DMS79 (cell line): ENCODE data around the gene KIRREL3.

ENCODE experiments used
- DNase-seq: peaks from one replicate; lab custom pipeline; 2025; lab: John Stamatoyannopoulos, UW

The KIRREL3 gene

DNA sequence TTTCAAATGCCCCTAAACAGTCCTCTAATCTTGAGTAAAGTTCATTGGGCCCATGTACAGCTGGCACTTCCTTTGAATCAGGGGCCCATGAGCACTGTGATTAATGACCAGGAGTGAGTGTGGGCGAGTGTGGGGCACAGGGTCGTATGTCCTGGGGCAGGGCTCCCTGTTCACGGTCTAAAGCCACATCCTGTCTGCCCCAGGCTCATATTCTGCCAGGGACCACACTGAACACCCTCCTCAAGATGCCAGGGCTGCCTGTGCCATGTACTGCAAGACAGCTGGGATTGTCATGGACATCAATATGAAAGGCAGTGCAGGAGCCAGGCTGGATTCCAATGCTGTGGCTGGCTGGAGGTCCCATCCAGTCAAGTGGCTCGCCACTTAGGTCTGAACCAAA, 130.5 kb downstream of the KIRREL3 start:
- no peak for DNase-seq

DNA sequence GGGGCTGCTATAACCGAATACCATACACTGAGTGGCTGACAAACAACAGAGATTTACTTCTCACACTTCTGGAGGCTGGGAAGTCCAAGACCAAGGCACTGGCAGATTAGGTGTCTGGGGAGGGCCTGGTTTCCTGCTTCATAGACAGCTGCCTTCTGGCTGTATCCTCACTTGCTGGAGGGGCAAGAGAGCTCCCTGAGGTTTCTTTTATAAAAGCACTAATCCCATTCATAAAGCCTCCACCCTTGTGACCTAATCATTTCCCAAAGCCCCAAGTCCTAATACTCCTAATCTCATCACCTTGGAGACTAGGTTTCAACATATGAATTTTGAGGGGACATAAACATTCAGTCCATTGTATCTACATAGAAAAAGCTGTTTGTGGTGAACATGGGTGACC, 131.8 kb downstream of the KIRREL3 start:
- no peak for DNase-seq

DNA sequence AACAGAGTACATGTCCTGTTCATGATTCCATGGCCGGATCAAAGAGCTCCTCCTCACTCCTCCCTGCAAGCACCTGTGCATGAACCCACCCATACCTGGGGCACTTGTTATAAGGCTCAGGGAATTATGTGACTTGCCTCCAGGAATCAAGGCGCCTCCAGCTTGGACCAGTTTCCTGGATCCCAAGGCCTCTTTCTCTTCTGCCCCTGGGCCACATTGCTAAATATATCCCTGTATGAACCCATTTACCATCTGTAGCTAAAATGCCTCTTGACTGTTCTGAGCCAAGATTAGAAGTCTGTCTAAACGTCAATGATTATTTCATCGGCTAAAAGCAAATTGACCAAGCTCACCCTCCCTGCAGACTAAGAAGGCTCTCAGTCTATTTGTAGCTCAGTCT, 135.6 kb downstream of the KIRREL3 start:
- no peak for DNase-seq

DNA sequence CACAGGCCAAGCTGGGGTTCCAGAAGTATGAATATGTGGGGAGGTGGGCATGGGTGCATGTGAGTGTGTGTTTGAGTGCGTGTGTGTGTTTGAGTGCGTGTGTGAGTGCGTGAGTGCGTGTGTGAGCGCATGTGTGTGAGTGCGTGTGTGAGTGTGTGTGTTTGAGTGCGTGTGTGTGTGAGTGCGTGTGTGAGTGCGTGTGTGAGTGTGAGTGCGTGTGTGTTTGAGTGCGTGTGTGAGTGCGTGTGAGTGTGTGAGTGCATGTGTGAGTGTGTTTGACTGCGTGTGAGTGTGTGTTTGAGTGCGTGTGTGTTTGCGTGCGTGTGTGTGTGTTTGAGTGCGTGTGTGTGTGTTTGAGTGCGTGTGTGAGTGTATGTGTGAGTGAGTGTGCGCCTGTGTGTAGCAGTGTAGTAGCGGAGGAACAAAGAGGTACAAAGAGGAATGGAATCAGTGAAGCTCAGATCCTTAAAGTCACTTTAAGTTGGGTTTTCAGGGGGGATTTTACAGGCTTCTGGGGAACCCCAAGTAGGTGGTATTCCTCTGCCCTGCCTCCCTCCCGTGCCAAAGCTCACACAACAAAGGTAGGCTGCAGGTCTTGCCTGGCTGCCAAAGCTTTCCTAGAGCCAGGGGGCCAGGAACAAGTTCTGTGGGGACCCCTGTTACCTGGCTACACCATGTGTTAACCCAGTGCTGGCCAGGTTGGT, 137.1 kb downstream of the KIRREL3 start:
- DNase-seq = no peak

DNA sequence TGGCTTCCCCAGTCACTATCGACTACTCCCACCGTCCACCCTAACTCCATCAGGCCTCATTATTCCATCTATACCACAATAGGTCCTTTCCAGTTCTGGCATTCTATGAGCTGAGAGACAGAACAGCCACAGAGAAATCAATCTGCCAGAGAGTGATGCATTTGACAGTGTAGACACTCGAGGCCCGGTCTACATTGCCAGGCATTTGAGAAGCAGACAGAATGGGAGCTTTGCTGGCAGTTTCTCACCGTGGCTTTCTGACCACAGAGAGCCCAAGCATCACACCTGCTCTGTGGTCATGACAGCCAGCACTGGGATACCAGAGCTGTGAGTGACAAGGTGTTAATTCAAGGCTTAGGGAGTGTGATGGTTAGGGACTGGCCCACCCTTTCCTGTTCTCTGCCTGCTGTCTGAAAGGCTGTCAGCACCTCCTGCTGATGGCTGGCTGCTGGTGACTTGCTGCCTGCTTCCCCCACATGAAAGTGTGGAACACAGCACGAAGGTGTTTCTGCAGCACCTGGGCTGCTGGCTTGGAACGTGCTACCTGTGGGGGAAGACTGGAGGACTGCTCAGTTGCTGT, 137.8 kb downstream of the KIRREL3 start:
- DNase-seq = peak; percentile 42

DNA sequence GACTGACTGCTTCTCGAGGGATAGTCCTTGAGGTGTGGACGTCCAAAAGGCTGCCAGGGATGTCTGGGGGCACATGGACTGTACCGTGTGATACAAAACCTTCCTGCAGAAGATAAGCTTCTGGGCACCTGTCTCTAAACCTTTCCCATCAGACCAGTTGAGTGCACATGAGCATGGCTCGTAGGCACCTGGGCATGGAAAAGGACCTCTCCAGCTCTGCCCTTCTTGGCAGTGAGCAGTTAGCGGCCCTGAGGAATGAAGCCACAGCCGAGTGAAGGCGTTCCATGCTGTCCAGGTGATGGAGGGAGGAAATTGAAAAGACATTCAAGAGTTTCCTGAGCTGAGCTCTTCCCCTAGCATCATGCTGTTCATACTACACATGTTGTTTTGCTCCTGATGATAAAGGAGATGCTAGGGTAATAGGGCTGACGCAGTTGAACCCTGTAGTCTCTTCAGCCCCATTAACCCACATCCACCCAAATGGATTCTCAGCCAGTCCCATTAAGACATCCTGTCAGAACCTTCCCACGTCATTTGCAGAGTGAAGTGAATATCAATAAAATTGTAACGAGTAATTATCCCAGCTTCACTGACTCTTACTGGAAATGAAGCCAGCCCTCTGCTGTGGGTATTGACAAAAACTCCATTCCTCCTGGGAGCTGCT, 138.6 kb downstream of the KIRREL3 start:
- DNase-seq = peak; percentile 87

DNA sequence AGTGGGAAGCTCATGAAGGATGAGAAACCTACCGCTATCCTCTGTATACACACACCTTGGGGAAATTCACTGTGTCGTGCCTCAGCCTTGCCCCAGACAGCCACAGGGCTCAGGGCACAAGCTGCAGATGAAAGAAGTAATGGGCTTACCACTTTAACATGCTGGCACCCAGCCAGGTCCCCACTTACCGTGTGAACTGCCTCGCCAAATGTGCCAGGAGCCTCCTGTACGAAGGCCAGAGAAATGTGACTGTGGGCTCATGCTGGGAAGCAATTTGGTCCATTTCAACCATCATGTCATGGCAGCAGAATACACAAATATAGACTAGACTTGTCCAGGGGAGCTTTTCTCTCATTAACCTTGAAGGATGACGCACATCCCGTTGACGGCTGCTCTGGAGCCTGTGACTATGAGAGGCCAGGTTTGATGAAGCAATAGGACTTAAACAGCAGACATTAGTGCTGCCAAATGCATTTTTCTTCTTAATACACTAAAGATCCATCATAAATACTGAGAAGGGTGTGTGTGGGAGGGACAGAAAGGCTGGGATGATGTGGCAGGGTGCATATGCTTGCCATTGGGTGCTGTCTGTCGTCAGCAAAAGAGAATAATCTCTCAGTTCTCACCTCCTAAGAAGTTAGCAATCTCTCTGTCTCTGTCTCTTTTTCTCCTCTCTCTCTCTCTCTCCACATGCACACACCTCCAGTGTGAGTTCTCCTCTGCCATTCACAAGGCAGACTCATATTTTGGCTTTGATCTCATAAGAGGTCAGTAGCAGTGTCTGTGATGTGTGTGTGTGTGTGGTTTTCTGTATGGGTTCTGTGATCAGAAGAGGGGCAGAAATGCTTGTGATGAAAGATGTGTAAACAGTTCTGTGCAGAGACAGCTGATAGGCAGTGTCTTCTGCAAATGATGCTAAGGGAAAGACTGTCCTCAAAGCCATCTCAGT, 142.4 kb downstream of the KIRREL3 start:
- DNase-seq = peak; percentile 82

DNA sequence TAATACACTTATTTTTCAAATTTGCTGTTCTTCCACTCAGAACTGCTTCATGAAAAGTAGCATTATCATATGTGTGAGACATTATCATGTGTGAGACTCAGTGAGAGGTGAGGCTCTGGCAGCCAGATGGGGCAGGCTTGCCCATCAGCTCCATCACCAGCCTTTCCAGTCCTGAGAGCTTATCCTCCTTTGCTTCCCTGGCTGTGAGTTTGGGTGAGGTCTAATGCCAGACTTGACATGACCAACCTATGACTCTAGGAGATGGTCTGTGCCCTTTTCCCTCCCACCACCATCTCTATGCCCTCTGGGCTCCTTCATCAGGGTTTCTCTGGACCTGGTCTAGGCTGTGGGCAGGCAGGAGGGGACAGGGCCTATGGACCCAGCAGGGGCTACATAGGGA, 145.0 kb downstream of the KIRREL3 start:
- DNase-seq = no peak

DNA sequence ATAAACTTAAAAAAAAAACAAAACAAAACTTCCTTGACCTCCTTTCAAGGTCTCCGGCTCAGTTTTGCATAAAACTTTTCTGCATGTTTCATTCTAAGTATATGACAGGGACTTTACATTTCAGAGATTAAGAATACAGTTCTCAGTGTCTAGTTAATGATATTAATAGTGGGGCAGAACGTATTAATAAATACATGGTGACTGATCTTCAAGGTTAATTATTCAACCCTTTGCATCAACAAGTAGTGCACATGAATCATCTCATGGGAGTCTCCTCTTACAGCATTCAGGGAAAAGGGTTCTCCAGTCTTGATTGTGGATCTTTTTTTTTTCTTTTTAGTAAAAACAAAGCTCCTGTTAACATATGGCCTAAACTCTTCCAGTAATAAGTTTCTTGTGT, 146.8 kb downstream of the KIRREL3 start:
- no peak for DNase-seq

DNA sequence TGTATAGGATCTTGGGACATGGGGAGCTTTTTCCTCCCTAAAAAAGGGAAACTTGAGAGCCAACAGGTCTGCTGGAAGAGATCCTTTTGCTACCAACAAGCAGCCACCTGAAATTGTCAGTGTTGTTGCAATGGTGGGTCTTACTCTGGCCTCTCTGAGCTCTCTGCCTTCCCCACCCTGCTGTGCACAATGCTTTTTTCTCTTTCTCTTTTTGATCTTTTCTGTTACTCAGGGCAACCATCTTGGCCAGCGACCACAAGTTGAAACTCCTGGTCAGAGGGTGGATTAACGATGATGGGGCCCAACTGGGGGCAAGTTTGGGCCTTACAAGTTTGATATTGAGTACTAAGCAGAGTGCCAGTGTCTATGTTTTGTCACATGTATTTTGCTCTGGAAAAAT, 155.8 kb downstream of the KIRREL3 start:
- no peak for DNase-seq

DNA sequence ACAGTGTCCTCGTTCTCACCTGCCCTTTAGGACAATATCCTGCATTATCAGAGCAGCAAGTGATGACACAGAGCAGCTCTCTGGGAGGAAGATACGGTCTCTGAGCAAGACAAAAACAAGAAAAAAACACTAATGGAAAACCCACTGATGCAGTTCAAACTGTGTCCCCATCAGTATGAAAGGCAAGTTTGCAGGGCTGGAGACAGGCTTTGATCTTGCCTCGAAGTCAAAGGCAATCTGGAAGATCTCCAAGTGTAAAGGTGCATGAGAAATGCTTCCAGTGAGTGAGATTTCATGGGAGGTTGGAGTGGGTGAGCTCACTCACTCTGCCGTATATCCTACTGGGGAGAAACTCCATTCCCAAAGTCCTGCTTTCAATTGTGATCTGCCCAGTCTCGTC, 157.5 kb downstream of the KIRREL3 start:
- no peak for DNase-seq

DNA sequence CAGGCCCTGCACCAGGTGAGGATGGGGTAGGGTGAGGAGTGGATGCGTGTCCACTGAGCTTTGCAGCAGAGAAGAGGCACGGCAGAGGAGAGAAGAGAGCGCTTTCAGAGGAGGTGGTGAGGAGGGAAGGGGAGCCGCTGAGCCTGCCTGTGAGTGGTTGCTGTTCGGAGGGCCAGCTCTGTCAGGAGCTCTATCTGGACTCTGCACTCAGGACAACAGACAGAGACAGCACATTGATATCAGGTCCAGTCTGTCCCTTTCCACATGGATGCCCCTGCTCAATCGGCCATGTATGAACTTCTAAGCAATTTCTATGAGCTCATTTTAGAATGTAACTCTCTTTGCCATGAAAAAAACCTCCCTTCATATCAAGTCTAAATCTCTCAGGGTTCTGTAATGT, 158.6 kb downstream of the KIRREL3 start:
- DNase-seq = no peak

DNA sequence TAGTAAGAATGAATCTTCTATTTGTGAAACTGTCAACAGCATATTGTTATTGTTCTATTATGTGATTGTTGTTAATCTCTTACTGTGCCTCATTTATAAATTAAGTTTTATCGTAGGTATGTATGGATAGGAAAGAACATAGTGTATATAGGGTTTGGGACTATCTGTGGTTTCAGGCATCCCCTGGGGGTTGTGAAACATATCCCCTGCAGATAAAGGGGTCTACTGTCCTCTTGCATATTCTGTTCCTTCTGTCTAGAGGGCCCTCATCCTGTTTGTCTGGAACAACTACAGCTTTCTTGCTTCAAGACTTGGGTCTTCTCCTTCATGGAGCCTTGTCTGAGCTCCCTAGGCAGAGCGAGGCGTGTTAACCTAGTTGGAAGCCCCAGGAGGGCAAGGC, 159.6 kb downstream of the KIRREL3 start:
- no peak for DNase-seq

DNA sequence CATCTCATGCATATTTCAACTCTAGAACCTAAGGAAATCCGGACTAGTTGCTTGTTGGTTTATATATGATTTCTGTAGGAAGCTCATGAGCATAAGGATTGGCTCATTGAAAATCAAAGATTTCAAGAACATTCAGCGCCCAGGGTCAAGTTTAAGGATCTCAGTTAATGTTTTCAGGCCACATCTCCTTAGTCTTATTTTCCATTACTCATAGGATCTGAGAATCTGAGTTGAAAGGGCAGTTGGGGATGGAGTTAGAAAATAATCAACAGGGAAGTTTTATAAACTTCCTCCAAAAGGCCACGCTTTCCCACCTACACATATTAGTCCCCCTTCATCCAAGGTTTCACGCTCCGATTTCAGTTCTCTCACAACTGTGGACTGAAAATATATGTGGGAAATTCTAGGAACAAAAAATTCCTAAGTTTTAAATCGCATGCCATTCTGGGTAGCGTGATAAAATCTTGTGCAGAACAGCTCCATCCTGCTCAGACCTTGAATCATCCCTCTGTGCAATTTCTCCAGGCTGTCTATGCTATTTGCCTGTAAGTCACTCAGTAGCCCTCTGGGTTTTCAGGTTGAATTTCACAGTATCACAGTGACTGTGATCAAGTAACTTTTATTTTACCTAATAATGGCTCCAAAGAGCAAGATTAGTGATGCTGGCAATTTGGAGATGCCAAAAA, 160.2 kb downstream of the KIRREL3 start:
- no peak for DNase-seq

DNA sequence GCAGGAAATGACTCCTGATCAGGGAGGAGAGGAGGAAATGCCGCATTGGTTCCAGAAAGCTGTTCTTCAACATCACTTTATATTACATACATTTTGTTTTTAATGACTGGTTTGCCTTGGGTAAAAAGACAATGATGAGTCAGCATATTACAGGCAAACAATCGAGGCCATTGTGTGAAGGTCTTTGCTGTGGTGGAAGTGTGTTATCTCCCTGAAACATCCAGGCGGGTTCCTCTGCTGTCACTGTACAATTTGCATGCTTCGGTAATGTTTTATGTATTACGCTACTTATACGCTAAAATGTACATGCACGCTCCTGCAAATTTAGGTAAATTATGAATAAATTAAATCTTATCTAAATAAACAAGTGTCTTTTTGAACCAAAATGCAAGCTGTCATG, 161.1 kb downstream of the KIRREL3 start:
- DNase-seq = no peak

DNA sequence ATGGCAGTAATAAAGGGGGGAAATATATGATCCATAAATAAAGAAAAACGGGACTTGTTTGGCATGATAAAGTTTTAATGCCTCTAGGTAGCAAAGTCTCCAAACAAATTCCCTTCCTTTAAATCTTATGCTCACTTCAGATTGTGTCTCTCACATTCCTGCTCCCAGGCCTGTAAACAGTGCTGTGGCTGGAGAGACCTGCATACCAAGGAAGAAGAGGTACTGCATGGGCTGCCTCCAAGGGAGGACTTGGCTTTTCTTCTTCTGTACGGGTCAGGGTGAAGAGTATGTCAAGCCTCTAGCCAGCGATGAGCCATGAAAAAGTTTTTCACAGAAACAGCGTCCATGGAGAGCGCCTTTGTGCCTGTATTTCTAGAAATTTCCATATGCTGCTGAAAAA, 161.8 kb downstream of the KIRREL3 start:
- no peak for DNase-seq

DNA sequence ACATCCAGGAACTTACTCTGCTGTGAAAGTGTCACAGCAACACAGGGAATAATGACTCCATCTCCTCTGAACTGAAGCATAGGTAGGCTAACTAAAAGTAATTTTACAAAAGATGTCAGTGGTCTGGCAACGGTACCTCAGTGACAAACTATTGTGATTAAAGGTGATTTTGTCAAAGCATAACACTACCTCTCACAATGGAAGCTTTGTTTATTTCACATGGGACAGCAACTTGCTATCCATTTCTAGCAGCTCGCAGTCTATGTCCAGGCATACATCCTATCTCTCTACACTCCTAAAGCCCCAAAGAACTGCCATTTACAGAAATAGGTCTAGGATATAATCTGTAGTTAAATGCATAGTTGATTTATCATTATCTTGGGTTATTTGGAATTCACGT, 163.0 kb downstream of the KIRREL3 start:
- DNase-seq = no peak

DNA sequence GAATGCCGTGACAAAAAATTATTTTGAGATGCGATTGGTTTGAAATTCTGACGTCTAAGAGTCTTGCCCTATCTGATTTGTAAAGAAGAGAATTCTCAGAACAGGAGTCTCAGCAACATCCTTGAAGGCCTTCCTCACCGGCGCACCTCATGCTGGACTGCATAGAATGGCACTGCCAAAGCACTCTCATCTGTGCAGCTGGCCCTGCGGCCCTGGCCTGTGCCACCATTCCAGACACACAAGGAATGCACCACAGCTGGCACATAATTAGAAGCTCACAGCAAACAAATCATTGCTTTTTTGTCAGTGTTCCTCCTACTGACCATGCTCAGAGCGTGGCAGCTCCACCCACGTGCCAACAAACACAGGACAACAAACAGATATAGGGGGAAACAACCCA, 166.0 kb downstream of the KIRREL3 start:
- DNase-seq = no peak

DNA sequence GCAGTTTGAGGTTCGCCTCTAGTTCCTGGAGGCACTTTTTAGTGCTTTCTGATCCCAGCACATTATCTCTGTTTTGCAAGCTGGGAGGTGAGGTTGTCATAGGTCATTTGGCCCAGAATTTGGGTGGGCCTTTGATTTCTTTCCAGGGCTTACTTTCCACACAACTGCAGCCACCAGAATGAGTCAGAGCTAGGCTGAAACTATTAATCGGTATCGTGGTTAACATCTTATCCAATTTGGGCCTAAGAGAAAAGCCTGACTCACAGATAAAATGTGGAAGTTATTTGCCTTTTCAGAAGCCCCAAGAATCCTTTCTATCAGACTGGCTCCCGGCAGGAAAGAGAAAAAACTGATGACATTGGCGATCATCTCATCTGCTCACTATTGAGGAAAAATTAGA, 166.4 kb downstream of the KIRREL3 start:
- DNase-seq = no peak

DNA sequence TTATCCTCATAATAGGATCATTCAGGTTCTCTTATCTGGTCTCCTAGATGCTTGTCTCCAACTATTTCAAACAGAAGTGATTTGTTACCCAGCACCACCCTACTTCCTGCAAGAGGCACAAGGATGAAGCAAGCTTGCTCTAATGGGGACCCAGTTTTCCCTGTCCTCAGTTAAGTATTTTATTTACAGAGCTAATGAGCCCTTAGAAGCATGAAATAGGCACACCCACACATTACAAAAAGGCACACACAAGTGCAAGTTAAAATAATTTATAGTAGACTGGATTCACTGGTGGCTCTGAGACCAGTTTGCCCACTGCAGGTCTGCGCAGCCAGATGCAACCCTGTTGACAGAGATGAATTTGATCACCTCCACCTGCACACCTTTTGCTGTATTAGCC, 167.5 kb downstream of the KIRREL3 start:
- no peak for DNase-seq

DNA sequence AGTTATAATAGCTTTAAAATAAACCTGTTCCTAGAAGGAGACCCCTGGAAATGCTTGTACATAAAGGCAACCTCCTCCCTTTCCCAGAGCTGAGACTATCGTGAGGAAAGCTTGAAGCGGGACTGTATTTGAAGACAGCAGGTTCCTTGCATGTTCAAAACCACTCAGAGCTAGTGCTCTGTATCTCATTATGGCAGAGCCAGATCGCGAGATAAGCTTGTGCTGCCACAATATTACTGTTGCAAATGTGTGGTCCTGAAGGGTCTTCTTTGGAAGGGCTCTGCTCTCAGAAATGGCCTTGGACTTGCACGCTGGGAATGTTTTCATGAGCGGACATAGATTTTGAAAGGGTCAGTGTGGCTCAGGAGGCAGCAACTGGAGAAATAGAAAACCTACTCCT, 168.2 kb downstream of the KIRREL3 start:
- DNase-seq = no peak

DNA sequence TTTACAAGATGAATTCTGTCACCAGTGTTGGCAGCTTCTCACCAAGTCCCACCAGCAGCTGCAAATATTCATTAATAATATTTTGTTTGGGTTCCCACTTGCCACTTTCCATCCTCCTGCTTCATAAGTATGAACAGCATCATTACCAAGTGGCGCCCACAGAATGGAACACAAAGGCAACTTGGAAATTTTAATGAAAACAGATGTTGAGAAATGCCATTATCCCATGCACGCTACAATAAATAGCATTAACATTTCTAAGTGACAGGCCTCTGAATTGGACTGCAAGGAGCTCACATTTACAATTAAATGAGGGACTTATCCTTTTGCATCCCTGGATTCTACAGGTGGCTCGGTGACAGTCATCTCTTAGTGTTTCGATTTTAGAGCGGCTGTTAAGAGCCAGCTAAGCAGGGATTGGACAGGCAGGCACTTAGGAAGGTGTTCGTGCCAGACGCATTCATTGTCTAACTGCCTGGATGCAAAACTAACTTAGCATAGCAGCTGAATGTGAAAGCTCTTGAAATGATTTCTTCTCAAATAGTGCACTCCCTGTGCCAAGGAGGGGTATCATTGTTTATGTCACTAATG, 170.3 kb downstream of the KIRREL3 start:
- DNase-seq = peak; percentile 86
